Stimulated activated CD4-positive, alpha-beta T cell treated with anti-CD3 and anti-CD28 coated beads, TNF-alpha, amount 100 ng/mL, for 24 hours (primary cell): ENCODE results near the gene SCD5.

ENCODE experiments used
- DNase-seq, 3 experiments: peaks; one replicate each; pipeline ENCODE4 v3.0.0-alpha.2; 2020; ENCODE audit warnings: low read depth in 3 of 3

The SCD5 gene

DNA sequence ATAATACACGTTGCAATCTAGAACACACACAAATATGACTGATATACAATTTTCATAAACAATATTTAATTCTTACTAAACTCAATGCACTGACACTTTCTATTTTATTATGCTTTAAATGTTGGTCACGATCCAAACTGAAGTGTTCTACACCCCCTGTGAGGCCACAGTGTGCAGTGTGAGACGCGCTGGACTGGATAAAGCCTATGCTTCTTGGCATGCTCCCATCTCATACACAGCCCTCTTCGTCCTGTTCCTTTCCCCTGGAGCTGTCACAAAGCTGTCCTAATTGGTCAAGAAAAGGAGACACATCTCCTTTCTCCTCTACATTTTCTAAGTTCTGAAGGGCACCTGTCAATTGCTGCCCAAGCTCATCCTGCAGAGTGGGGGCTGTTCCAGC, 72.0 kb downstream of the SCD5 start:
- no peak for DNase-seq

DNA sequence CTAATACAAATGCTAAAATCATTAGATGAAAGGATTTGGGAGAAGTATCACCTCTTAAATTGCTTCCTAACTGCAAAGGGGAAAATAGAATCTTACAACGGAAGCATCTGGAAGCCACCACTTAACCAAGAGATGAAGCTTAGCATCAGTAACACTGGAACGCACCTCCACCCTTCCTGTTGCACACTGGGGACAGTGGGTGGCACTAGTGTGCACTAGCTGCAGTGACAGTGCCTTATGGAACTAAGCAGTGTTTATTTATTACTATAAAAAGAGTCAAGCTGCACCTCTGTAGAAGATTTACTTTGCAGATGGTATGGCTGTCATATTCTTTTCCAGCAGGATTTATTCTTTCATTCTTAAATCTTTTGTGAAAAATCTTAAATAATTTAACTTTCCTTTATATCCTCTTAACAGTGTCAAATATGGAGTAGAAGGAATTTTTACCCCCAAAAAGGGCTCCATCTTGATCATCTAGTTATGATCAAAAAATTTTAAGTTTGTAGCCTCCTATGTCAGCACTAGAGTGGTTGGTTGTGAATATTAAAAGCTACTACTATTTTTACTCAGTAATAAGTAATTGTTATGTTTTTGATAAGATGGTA, 76.7 kb downstream of the SCD5 start:
- DNase-seq = peak in 1 of 3 experiments; percentile 15

DNA sequence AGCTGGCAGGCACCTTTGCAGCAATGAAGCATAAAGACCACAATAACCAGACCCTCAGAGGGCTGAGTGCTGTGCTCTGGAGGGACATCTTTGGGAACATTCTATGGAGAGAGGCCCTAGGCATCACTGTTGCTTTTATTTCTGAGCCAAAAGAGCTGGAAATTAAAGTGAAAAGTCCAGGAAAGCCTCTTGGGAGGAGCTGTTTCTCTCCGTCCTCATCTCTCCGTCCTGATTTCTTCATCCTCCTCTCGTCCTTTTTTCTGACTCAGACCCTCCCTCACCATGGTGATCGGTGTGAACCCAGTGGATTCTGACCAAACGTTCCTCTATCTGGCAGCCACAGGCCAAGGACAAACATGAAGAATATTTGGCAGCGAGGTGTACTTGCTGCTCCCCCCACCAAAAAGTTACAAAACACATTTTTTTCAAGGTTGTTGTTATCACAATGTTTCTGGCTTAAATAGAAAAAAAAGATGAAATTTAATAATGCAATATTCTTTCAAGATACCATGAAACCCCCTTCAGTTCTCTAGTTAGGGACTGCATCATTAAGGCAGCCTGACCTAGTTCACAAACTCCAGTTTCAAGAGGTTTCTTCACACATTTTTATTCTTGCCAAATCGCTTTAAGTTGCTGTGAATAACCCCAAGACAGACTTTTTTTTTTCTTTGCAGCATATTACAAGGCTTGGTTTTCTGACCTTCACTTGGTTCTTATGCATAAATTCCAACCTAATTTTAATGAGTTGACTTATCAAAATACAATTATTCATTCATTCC, 80.2 kb downstream of the SCD5 start:
- no peak for DNase-seq

DNA sequence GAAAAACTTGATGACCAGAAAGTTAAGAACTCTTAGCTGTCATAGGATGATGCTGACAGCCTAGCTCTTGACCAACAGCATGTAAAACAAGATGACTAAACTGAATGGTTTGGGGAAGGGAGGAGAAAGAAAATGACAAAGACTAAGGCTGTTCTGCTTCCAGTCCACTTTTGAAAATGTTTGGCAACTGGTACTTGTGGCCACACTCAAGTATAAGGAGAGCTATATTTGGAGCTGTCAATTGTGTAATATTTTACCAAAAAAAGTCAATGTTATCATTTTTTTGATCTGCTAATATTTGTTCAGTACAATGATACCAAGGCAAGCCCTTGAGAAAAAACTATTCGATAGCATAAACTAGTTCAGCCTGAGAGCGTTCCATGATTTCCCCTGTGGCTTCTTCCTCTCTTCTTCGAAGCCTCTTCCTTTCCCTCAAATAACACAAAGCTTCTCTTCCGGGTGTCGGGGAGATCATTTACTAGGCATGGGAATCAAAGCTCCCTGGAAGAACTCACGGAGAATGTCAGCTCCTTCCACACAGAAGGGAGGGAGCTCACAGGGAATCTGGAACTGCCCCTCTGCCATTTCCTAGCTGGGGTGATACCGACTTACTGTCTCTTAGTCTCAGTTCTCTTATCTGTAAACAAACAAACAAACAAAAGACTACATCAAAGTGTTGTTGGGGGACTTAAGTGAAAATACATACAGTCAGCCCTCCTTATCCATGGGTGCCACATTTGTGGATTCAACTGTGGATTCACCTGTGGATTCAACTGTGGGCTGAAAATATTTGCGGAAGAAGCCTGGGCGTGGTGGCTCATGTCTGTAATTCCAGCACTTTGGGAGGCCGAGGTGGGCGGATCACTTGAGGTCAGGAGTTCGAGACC, 82.6 kb downstream of the SCD5 start:
- no peak for DNase-seq

DNA sequence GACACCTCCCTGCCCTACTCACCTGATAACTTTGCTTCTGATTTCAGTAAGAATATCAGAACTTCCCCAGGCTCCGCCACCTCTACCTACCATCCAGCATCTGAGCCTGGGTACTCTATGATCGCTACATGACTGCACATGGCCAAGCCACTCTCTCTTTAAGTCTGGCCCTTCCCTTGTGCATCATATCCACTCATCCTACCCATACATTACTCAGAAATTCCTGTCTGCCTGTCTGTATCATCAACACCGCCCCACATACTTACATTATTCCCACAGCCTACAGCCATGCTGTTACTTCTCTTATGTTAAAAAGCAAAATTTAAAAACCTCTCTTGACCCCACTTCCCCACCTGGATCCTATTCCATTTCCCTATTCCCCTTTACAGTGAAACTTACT, 84.7 kb downstream of the SCD5 start:
- DNase-seq = no peak

DNA sequence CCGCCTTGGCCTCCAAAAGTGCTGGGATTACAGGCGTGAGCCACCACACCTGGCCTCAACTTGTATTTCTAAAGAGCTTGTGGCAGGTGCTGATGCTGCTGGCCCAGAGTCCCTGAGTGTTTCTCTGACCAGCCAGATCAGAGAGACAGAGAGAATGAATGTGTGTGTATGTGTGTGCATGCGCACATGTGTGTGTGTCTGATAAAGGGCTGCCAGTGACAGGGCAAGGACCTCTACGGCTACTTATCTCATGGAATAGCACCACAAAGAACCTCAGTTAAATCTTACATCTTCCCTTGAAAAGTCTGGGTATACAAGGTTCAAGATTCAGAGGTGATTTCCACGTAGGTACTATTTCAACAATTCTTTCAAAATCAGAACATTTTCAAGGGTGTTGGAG, 86.0 kb downstream of the SCD5 start:
- DNase-seq = no peak

DNA sequence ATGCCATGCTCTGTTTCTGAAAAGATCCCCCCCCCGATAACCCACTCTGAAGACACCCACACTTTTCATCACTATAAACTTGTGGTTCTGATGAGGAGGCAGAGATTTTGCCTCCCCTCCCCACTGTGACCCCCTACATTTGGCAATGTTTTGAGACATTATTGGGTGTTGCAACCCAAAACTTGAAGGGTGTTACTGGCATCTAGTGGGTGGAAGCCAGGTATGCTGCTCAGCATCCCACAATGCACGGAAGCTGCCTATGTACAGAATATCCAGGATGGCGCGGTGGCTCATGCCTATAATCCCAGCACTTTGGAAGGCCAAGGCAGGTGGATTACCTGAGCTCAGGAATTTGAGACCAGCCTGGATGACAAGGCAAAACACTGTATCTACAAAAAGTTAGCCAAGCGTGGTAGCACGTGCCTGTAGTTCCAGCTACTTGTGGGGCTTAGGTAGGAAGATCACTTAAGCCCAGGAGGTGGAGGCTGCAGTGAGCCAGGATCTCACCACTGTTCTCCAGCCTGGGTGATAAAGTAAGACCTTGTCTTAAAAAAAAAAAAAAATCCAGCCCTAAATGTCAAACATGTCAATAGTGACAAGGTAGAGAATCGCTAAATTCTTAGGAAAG, 87.3 kb downstream of the SCD5 start:
- DNase-seq = no peak

DNA sequence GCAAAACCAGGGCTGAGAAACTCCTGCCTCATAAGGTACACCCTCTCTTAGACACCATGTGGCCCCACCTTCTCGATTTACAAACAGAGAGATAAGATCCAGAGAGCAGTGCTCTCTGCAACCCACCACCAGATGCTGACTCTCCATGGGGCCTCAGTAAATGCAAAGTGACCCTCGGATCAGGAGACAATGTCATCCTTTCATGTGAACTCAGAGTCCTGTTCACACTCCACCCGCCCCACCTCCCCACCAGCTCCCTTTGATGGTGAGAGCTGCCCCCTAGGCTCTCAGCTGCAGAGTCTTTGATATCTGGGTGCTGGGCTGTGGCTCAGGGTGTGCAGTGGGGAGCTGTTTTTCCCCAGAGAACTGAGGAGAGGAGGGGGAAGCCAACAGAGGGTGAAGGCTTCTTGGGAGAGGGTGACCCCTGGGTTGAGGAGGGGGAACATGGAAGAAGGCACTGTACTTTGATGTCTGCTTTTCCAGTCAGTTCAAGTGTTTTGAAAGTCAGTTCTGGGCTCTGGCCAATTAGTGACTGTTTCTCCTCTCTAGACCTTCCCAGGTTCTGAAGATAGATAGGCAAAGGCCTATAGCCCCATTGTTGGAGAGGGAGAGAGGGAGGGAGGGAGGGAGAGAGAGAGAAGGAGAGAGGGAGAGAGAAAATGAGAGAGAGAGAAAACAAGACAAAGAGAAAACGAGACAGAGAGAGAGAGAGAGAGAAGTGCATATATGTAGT, 88.2 kb downstream of the SCD5 start:
- DNase-seq = no peak

DNA sequence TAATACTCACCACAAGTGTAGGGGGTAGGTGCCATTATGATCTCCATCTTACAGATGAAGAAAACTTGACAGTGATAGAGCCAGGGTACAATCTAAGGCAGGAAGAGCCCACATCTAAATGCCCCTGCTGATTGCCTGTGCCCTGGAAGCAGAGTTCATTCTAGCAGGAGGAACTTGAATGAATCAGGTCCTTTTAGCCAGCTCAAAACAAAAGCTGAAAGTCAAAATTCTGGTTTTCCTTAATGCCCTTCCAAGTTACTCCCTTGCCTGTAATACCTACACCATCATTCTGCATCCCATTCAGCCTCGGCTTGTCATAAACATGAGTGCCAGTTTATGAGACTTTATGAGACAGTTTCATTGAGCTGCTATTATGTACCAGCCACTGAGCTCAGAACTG, 89.6 kb downstream of the SCD5 start:
- no peak for DNase-seq

DNA sequence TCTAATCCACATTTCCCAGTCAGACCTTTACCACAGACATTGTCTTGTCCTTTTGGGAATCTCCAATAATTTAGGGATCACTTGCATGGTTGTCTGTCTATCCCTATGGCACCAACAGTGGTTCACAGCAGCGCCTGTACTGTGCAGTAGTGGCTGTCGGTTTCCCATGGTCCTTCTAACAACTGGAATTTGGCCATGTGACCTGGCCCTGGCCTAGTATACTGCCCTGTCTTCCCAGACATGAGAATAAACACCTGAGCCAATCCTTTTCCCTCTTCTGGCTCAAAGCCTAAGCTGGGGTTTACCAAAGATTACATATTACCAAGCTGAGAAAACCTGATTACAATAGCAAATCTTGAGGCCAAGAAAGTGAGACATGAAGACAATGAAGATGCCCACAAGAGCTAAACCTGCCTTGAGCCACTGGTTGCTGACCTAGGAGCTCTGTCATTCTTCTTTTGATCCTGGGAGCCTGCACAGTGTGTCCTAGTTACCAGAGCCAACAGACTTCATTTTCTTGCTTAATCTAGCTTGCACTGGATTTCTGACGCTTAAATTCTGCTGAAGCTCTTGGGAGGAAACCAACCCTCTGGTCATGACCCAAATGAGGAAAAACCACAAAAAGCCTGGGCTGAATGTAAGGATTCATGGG, 92.1 kb downstream of the SCD5 start:
- no peak for DNase-seq

DNA sequence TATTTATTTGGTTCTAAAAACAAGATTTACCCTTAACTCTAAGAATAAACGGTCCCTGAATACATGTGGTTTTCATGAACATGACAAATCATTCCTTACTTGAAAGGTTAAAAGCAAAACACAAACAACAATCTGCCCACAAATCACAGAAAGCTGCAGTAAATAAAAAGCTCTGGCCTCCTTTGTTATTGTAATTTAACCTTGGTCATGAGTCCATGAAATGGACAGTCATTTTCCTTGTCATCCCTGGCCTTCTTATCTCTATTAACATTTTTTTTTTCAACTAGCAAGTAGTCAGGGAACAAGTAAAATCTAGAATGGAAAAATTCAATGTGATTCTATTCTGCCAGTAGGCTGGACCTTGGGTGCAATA, 92.7 kb downstream of the SCD5 start:
- no peak for DNase-seq

DNA sequence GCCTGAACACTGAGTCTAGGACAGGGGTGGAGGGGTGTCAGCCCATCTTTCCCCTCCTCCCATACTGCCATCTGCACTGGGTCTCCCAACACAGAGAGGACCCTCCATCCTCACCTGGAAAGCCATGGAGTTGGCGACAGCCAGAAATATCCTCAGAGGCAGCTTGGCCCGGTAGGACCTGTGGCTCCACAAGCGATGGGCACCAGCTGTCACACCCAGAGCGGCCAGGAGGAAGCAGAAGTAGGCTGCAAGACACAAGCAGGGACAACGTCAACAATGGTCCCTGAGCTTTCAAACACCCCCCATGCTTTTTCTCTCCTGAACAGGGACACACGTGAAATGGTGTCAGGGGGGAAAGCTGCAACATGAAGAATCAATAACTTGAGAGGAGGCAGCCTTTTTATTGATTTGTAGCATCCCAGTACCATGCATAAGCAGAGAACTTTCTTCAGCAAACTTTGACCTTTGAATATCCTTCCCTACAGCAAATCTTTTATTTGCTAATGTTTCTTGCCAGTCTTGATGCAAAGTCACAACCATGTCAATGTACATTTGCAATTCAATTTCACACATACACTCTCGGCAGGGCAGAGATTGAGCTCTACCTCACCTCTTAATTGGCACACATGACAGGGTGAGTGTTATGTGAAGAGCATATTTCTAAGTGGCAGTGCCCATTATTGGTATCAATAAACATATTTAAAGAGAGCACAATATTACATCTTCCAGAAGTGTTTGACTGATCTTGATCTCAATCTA, 93.2 kb downstream of the SCD5 start:
- no peak for DNase-seq

DNA sequence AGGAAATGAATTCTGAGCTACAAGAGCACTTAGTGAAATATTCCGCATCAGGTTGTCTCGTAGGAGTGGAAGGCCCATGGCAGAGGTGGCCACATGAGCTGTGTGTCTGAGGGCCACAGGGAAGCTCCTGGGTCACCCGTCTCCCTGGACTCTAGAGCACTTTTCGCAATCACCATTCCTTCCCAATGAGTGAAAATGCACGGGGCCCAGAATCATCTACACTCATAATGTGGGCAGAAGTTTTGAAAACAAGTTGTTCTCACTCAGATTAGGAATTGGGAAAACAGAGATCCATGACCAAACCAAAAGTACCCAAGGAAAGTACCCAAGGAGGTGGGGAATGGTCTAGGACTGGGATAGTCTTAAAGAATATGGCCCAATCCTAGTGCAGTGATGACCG, 94.4 kb downstream of the SCD5 start:
- DNase-seq = no peak

DNA sequence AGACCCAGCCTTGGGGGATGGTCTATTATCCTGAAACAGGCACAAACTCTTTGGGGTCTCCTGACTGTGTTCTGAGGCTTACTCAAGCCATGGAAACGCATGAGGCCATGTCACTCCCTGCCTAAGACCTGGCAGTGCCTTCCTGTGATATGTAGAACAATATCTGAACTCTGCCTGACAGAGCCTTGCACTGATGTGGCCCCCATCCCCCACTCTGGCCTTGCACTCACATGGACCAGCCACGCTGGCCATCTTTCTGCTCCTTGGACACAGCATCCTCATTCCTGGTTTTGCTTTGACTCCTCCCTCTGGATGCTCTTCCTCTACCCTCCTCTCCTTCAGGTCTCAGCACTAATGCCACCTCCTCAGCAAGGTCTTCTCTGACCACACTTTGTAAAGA, 100.2 kb downstream of the SCD5 start:
- DNase-seq = no peak

DNA sequence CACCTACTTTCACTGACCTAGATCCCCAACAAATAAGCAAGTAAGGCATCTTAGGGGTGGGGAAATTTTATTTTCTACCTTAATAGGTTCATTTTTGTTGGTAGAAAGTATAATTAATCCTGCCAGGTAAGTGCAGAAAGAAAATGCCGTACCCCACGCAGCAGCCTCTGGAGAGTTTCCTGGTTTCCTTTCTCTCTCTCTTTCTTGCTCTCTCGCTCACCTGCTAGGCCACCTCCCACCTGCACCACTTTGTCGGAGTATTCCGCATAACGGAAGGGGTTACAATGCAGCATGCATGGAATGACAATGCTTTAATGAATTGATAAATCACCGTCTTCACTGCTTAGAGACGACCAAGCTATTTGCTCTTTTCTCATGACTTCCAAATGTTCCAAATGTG, 101.0 kb downstream of the SCD5 start:
- DNase-seq = no peak

DNA sequence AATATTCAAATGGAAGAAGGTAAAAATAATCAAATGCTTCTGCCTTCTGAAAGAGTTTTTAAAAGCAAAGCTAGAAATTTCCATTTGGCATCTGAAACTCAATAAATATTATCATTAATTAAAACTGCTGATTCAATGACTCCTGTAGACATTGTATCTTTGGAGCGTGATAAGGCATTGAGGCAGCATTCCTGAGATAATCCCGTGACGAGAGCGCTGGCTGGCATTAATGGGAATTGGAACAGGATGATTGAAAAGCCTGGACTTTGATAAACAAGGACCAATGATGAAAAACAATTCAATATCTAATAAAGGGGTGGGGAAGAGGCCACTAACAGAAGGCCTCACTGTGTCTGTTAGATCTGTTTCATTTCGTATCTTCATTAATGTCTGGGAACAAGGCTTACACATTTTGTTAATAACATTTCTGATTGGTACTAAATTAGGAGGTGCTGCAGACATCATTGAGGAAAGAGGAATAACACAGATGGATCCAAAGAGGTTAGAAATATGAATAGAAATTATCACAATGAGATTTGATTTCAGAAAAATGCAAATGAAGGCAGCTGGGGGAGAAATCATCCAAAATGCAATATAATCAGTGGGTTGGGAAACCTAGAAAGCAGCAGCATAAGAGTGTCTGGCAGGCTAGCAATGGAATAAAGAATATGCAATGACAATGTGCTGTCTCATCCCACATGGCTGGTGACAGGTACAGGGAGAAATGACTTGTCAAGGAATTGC, 102.3 kb downstream of the SCD5 start:
- DNase-seq = no peak

DNA sequence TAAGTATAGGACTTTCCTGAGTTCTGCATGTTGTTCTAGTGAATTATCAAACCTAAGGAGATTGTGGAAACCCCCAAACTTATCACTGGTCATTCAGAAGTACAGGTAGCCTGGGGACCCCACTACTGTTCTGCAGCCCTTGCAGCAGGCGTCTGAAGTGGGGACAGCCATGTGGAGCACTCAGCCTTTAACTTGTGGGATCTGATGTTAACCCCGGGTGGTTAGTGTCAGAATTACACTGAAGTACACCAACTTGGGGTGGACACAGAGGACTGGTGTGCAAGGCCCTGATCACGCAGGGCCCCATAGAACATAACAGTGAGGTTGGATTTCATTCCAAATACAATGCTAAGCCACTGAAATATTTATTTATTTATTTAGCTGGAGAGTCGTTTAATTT, 103.7 kb downstream of the SCD5 start:
- DNase-seq = no peak

DNA sequence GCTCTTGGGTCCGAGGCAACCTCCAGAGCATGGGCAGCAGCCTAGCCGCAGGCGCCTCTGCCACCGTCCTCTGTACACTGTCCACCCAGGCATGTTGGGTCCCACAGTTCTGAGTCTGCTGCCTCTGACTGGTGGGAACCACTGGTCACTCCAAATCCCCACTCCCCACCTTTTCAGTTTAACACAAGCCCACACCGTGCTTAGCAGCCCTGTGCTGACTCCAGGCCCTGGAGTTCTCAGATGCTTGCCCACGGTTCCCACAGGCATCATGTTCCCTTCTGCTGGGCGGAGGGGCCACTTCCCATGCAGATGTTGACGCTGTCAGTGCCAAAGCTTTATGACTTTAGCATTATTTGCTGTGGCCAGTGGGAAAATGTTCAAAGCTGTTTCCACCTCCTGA, 104.5 kb downstream of the SCD5 start:
- DNase-seq = no peak

DNA sequence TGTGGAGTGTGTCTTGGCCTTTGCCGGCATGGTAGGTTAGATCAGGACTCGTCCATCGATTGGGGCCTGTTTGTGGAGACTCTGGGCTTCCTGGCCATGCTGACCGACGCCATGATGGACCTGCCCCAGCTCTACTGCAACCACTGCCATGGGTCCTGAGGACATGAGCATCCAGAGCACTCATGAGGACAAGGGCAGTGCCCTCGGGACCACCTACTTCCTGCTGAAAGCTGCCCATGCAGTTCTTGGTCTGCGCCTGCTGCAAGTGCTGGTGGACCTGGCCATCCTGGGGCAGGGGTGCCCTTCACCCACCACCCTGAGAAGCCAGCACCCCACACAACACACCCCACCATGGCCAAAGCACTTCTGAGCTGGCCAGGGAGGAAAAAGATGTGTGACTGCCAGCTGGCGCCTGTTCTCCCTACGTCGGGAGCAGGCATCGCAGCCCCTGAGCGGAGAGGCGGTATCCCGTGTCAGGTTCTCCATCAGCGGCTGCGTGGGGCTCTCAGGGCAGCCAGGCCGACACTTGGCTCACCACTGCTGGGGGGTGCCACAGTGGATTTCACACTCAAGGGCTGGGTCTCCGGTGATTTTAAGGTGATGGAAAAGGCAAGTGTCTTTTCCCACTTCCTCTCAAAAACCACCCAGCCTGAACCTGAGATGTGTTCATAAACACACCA, 106.4 kb downstream of the SCD5 start:
- DNase-seq = no peak
